Breast epithelium (tissue), 3 donors: ENCODE measurements around the gene PHLDA3.

ENCODE experiments used
- POLR2A ChIP-seq: fragments of 450-650 bp; IDR thresholded peaks from one replicate; pipeline ENCODE4 v1.6.1; 2016; ENCODE audit warnings: antibody characterized with exemption, mild to moderate bottlenecking, moderate library complexity
- POLR2AphosphoS5 ChIP-seq, 3 donors: sonication (generic); formaldehyde crosslinking; IDR thresholded peaks; one replicate each; pipeline ENCODE4 v1.6.1; 2017; ENCODE audit warnings: antibody characterized with exemption in 3 of 3

DNA sequence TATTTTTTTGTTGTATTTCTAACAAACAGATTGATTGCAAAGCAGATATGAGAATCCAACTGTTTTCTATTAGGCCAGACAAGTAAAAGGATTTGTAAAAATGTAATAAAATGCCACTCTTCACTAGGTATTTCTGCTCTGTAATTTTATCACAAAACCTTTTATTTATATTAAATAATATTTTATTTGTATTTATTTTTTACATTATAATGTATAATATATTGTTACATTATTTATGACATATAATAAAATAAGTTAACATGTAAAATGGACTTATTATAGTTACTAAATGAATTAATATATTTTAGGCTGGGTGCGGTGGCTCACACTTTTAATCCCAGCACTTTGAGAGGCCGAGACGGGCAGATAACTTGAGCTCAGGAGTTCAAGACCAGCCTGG lies 34.7 kb downstream of the PHLDA3 start:
- TF ChIP-seq POLR2A (no peak), POLR2AphosphoS5 (IDR thresholded peaks at IDR 0.05) (no peak)
